Measurements from ENCODE around the gene IFNL2. TPM values are rescaled to one million over a fixed set of nuclear protein-coding genes. Genes with fewer than 3 reads are reported as not detected.
A peak's percentile ranks its signal among the peaks of the same experiment; 100 is the strongest.

The IFNL2 gene
- total and polyA plus RNA-seq, 9 of the 15 experiments (the other 6 are each of a cell fraction or from before 2014, with no cell fraction given): not detected

- TF ChIP-seq FUS (optimal IDR thresholded peaks at IDR 0.05; ENCODE audit: low read depth, low read length) (no peak), ZNF124 (CRISPR knock-in tag; IDR thresholded peaks at IDR 0.05) (no peak), RBM34 (IDR thresholded peaks at IDR 0.05; ENCODE audit: borderline replicate concordance, insufficient read depth, low read length) (no peak), ZNF280B (CRISPR knock-in tag; IDR thresholded peaks at IDR 0.05) (no peak), JUN (IDR thresholded peaks at IDR 0.05; ENCODE audit: borderline replicate concordance, low read depth, low read length) (no peak), JUN (CRISPR knock-in tag; IDR thresholded peaks at IDR 0.05; ENCODE audit: borderline replicate concordance) (no peak), NRF1 (conservative IDR thresholded peaks at IDR 0.05 in 1 of 2, IDR thresholded peaks at IDR 0.05 in 1 of 2) (no peak), HNRNPUL1 (IDR thresholded peaks at IDR 0.05; ENCODE audit: low read length) (no peak), SNRNP70 (optimal IDR thresholded peaks at IDR 0.05; ENCODE audit: low read depth, low read length) (no peak), NCOA2 (IDR thresholded peaks at IDR 0.05; ENCODE audit: partially characterized antibody in 2 of 2) (no peak), ZNF354B (CRISPR knock-in tag; IDR thresholded peaks at IDR 0.05) (no peak), GTF2A2 (tag; IDR thresholded peaks at IDR 0.05) (no peak), TAF15 (IDR thresholded peaks at IDR 0.05; ENCODE audit: low read depth, low read length) (no peak), HOXB6 (CRISPR knock-in tag; IDR thresholded peaks at IDR 0.05; ENCODE audit: borderline replicate concordance) (no peak), CHCHD3 (CRISPR knock-in tag; IDR thresholded peaks at IDR 0.05) (no peak), POU5F1 (IDR thresholded peaks at IDR 0.05; ENCODE audit: borderline replicate concordance, low read depth, low read length, partially characterized antibody) (no peak), SMARCB1 (IDR thresholded peaks at IDR 0.05; ENCODE audit: insufficient read length, low read depth) (no peak), ZBTB9 (CRISPR knock-in tag; IDR thresholded peaks at IDR 0.05) (no peak), LCOR (CRISPR knock-in tag; IDR thresholded peaks at IDR 0.05) (peak; percentile 68; the same call in 1 of the 2 replicates), ZNF311 (CRISPR knock-in tag; IDR thresholded peaks at IDR 0.05) (no peak), HDAC2 (IDR thresholded peaks at IDR 0.05) (peak; percentile 48; the same call in 1 of the 2 replicates), ZFP36 (IDR thresholded peaks at IDR 0.05; ENCODE audit: low read depth, low read length, partially characterized antibody) (no peak), ZSCAN29 (IDR thresholded peaks at IDR 0.05) (0 out of 2 replicates have a peak, but pooled peaks have one; percentile 24), NFE2 (IDR thresholded peaks at IDR 0.05; ENCODE audit: low read depth) (no peak; the same call in 1 of the 2 replicates), MAFG (tag; conservative IDR thresholded peaks at IDR 0.05) (no peak)
Observed at GRCh38 chr19:39308531-39309304, 40.5 kb downstream of the IFNL2 start (continued).

All from K562 (cell line).